Activated CD8-positive, alpha-beta memory T cell treated with anti-CD3 and anti-CD28 coated beads, Interleukin-2, amount 50 U/mL, for 1 hour (primary cell): ENCODE data around the gene COX7B.
"Not testable (repeated sequence)": the region's sequence is repeated elsewhere in the genome, so short reads cannot be mapped to it uniquely, and the experiment has no call there.

Experiments used
- DNase-seq: peaks from one replicate; pipeline ENCODE4 v3.0.0-alpha.2; 2020; ENCODE audit errors: extremely low read depth

The COX7B gene

GRCh38 chrX:77945031-77945430 lies 45.8 kb downstream of the COX7B start:
- DNase-seq = not testable (repeated sequence)

- no peak for DNase-seq
Measured at GRCh38 chrX:77945910-77946545, 46.8 kb downstream of the COX7B start.

- no peak for DNase-seq
Measured at GRCh38 chrX:77946571-77946970, 47.3 kb downstream of the COX7B start.

DNA sequence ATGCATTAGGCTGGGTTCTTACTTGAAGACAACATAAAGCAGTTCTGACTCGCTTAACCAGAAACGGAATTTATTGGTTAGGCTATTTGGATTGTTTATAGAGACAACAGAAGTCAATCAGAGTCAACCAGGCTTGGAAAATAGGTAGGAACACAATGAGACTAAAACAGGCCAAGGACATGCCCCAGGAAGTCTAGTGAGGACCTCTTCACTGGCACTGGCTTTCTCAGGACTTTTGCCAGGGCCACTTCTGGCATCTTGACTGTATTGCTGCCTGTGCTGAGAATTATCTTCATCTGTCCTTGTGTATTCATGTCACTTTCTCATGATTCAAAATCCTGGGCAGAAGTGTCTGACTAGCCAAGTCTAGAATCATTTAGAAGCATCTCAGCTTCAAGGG lies 50.6 kb downstream of the COX7B start:
- DNase-seq = no peak

DNA sequence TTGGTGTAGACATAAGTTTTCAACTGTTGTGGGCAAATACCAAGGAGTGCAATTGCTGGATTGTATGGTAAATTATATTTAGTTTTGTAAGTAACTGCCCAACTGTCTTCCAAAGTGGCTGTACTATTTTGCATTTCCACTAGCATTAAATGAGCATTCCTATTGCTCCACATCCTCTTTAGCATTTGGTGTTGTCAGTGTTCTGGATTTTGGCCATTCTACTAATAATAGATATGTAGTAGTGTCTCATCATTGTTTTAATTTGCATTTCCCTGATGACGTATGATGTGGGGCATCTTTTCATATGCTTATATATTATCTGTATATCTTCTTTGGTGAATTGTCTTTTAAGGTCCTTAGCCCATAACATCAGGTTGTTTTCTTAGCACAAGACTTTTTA lies 52.9 kb downstream of the COX7B start:
- no peak for DNase-seq

DNA sequence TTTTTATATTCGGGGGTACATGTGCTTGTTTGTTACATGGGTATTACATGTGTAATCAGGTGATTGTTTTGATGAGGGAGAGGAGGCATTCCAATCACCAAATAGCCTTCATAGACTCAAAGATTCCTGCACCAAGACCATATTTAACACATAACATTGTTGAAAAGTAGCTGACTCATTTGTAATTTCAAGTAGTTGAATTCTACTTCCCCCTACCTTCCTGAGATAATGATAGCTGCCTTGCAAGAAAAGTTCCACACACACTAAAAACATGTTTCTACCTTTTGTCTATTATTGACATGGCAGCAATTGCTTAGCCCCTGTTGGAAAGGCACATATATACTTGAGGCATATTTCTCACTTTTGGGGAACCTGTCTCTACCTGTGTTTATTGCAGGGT lies 54.0 kb downstream of the COX7B start:
- DNase-seq = no peak

- no peak for DNase-seq
Measured at GRCh38 chrX:77953708-77954107, 54.4 kb downstream of the COX7B start.
